K562 (cell line): ENCODE measurements around the gene FYB1. TPM values are rescaled to one million over a fixed set of nuclear protein-coding genes. Genes with fewer than 3 reads are reported as not detected.

Experiments
- BRD9 ChIP-seq: fragments of 450-650 bp; IDR thresholded peaks from 2 replicates; pipeline ENCODE4 v1.6.1; 2018; ENCODE audit warnings: low read depth; ENCODE audit not compliant: partially characterized antibody
- CCNT2 ChIP-seq: IDR thresholded peaks from 2 replicates; pipeline ENCODE4 v1.6.1; 2011; ENCODE audit warnings: borderline replicate concordance, low read depth, mild to moderate bottlenecking, moderate library complexity, mixed read lengths, low read length; ENCODE audit not compliant: insufficient read length; ENCODE audit errors: extremely low read depth
- HDAC8 ChIP-seq: fragments of 450-650 bp; IDR thresholded peaks from 2 replicates; pipeline ENCODE4 v1.6.1; 2016; ENCODE audit warnings: mild to moderate bottlenecking, missing genetic modification characterization, moderate library complexity, missing compliant biosample characterization
- KDM4B ChIP-seq, 2 experiments: fragments of 450-650 bp in 1 of 2; sonication (generic) in 1 of 2; IDR thresholded peaks; 2 replicates each; pipeline ENCODE4 v1.6.1; 2016 to 2017; ENCODE audit warnings: borderline replicate concordance in 2 of 2, antibody characterized with exemption in 1 of 2, low read depth in 1 of 2, mild to moderate bottlenecking in 1 of 2
- MTF1 ChIP-seq: fragments of 250-450 bp; sonication (Bioruptor Pico); IDR thresholded peaks from 2 replicates; pipeline ENCODE4 v1.9.0; 2021; ENCODE audit warnings: moderate library complexity, mild to moderate bottlenecking, inconsistent platforms, borderline replicate concordance
- OTX1 ChIP-seq: fragments of 450-650 bp; formaldehyde crosslinking; IDR thresholded peaks from 2 replicates; pipeline ENCODE4 v1.4.0; 2022; ENCODE audit warnings: mild to moderate bottlenecking
- PRMT5 ChIP-seq: sonication (generic); formaldehyde crosslinking; IDR thresholded peaks from 2 replicates; pipeline ENCODE4 v1.5.0; 2020; ENCODE audit warnings: missing genetic modification reagents
- RB1 ChIP-seq: fragments of 450-650 bp; IDR thresholded peaks from 2 replicates; pipeline ENCODE4 v1.6.1; 2017; ENCODE audit warnings: low read depth, mild to moderate bottlenecking
- SOX6 ChIP-seq: fragments of 450-650 bp; IDR thresholded peaks from 2 replicates; pipeline ENCODE4 v1.6.1; 2014; ENCODE audit warnings: mild to moderate bottlenecking
- SRSF7 ChIP-seq: fragments of 200-400 bp; formaldehyde crosslinking; optimal IDR thresholded peaks from 2 replicates; pipeline ENCODE3; 2017; ENCODE audit warnings: mild to moderate bottlenecking, low read depth, low read length
- TBP ChIP-seq: optimal IDR thresholded peaks from 2 replicates; pipeline ENCODE3; 2011; ENCODE audit warnings: low read depth, low read length, improper control_type of control experiment
- ZBTB49 ChIP-seq: sonication (generic); formaldehyde crosslinking; IDR thresholded peaks from 2 replicates; pipeline ENCODE4 v1.8.0; 2022; ENCODE audit warnings: missing genetic modification reagents, mild to moderate bottlenecking, borderline replicate concordance
- ZKSCAN1 ChIP-seq: fragments of 150-350 bp; IDR thresholded peaks from 2 replicates; pipeline ENCODE4 v1.6.1; 2016; ENCODE audit warnings: low read depth, low read length
- ZNF140 ChIP-seq: fragments of 250-450 bp; sonication (Bioruptor Pico); IDR thresholded peaks from 2 replicates; pipeline ENCODE4 v1.8.0; 2021; ENCODE audit warnings: moderate library complexity, mild to moderate bottlenecking, inconsistent platforms
- ZNF143 ChIP-seq: sonication (generic); formaldehyde crosslinking; IDR thresholded peaks from 2 replicates; pipeline ENCODE4 v1.9.0; 2022; ENCODE audit warnings: mild to moderate bottlenecking, missing genetic modification reagents
- ZNF354B ChIP-seq: fragments of 250-450 bp; sonication (Bioruptor Pico); IDR thresholded peaks from 2 replicates; pipeline ENCODE4 v1.4.0; 2020
- ZNF431 ChIP-seq: sonication (generic); formaldehyde crosslinking; IDR thresholded peaks from 2 replicates; pipeline ENCODE4 v1.8.0; 2022; ENCODE audit warnings: mild to moderate bottlenecking, missing genetic modification reagents
- ZNF436 ChIP-seq: fragments of 250-450, 450-650 bp; sonication (Bioruptor Pico); formaldehyde crosslinking; IDR thresholded peaks from 2 replicates; pipeline ENCODE4 v1.7.0; 2020; ENCODE audit warnings: mild to moderate bottlenecking
- ZNF512 ChIP-seq: IDR thresholded peaks from 2 replicates; pipeline ENCODE4 v1.6.1; 2016; ENCODE audit warnings: missing genetic modification characterization, missing compliant biosample characterization
- ZNF707 ChIP-seq: fragments of 250-450 bp; sonication (Bioruptor Pico); conservative IDR thresholded peaks from 2 replicates; pipeline ENCODE4 v1.8.0; 2022; ENCODE audit warnings: inconsistent platforms, mild to moderate bottlenecking, moderate library complexity
- ZNF785 ChIP-seq: fragments of 250-450 bp; sonication (Bioruptor Pico); IDR thresholded peaks from 2 replicates; pipeline ENCODE4 v1.4.0; 2020; ENCODE audit warnings: mild to moderate bottlenecking
- polyA plus RNA-seq, 8 experiments: library from polyadenylated mRNA; depleted of rRNA in 4 of 8; stranded (reverse) in 5 of 8; unstranded in 3 of 8; fragments of >200 nt; fragmentation: Nextera tagmentation in 2 of 8; fragmentation: Illumina TruSeq in 1 of 8; extraction: Ambion mirVana in 2 of 8; extraction: Trizol in 1 of 8; gene quantifications; 2 replicates each; pipeline versions ENCODE4 v1.2.1 to v1.2.3, GENCODE V29; 2011 to 2014; ENCODE audit warnings: inconsistent platforms in 1 of 8, missing spikeins in 1 of 8
- total RNA-seq, 7 experiments: library from RNA; depleted of rRNA in 6 of 7; stranded (reverse); fragments of >200 nt in 6 of 7; fragmentation: Illumina TruSeq in 2 of 7; extraction: Trizol in 2 of 7; gene quantifications; 2 replicates each; pipeline versions ENCODE4 v1.2.1 to v1.2.3, GENCODE V29; 2011 to 2021; ENCODE audit warnings: low replicate concordance in 1 of 7
- TF ChIP-seq, protein P1 (sequence below), 2 experiments: fragments of 450-650 bp in 1 of 2; sonication (generic) in 1 of 2; formaldehyde crosslinking in 1 of 2; IDR thresholded peaks in 1 of 2; conservative IDR thresholded peaks in 1 of 2; 2 replicates each; pipeline versions ENCODE4 v1.6.1 to v1.8.1; 2016 to 2023; ENCODE audit warnings: mild to moderate bottlenecking in 2 of 2, moderate library complexity in 2 of 2, inconsistent platforms in 1 of 2, missing genetic modification reagents in 1 of 2
- TF ChIP-seq, protein P2 (sequence below): sonication (generic); formaldehyde crosslinking; IDR thresholded peaks from 2 replicates; pipeline ENCODE4 v1.9.0; 2022; ENCODE audit warnings: mild to moderate bottlenecking, missing genetic modification reagents

FYB1 gene
- total and polyA plus RNA-seq, 9 of the 15 experiments (the other 6 are each of a cell fraction or from before 2014, with no cell fraction given): 4.7 to 31.5 (median 9.7) TPM

- TF ChIP-seq ZNF431 (CRISPR knock-in tag) (no peak), ZNF512 (no peak), KDM4B (IDR thresholded peaks at IDR 0.05; ENCODE audit: borderline replicate concordance in 2 of 2, low read depth in 1 of 2) (no peak), ZBTB49 (no peak), MTF1 (no peak), ZNF143 (no peak), ZNF785 (CRISPR knock-in tag) (no peak), OTX1 (CRISPR knock-in tag) (no peak), SRSF7 (no peak), BRD9 (no peak), SOX6 (peak; percentile 60), ZNF140 (CRISPR knock-in tag) (no peak), PRMT5 (CRISPR knock-in tag) (no peak), TBP (no peak), ZNF354B (CRISPR knock-in tag) (no peak), CCNT2 (no peak), ZNF436 (CRISPR knock-in tag) (no peak; the same call in 1 of the 2 replicates), RB1 (no peak), ZNF707 (no peak), HDAC8 (0 out of 2 replicates have a peak, but pooled peaks have one; percentile 49), ZKSCAN1 (no peak)
- TF ChIP-seq, protein P1, sequence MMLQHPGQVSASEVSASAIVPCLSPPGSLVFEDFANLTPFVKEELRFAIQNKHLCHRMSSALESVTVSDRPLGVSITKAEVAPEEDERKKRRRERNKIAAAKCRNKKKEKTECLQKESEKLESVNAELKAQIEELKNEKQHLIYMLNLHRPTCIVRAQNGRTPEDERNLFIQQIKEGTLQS (IDR thresholded peaks at IDR 0.05): peak; percentile 86
- TF ChIP-seq, protein P1 (CRISPR knock-in tag; conservative IDR thresholded peaks at IDR 0.05): no peak
- TF ChIP-seq, protein P2, sequence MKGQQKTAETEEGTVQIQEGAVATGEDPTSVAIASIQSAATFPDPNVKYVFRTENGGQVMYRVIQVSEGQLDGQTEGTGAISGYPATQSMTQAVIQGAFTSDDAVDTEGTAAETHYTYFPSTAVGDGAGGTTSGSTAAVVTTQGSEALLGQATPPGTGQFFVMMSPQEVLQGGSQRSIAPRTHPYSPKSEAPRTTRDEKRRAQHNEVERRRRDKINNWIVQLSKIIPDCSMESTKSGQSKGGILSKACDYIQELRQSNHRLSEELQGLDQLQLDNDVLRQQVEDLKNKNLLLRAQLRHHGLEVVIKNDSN (CRISPR knock-in tag): no peak
Measured at GRCh38 chr5:39164529-39165402, 54.6 kb downstream of the FYB1 start (continued).
